GM13977 (cell line): ENCODE measurements around the gene KRTCAP3.

Experiments used
- DNase-seq: peaks from one replicate; pipeline ENCODE4 v3.0.0; 2012; ENCODE audit warnings: low spot score
- CTCF ChIP-seq: IDR thresholded peaks from 2 replicates; pipeline ENCODE4 v1.5.1; 2012; ENCODE audit warnings: mild to moderate bottlenecking, control low read depth; ENCODE audit not compliant: insufficient read depth; ENCODE audit errors: extremely low read depth, missing control alignments
- in situ Hi-C: fragments of 300-500 bp; cut with MboI; formaldehyde crosslinking; loops from one replicate; pipeline ENCODE4 v1.12.0; 2022; ENCODE audit warnings: low sequenced_read_pairs, low pct_unique_long_range_greater_than_20kb, mixed read lengths, inconsistent platforms; ENCODE audit not compliant: unreplicated experiment

The KRTCAP3 gene

GRCh38 chr2:27408601-27409320 lies 33.4 kb upstream of the KRTCAP3 start:
- no peak for TF ChIP-seq CTCF
- in situ Hi-C loops: no loop called here
- DNase-seq: peak; percentile 47

- in situ Hi-C loops: no loop called here
- peak; percentile 97 for DNase-seq
- TF ChIP-seq CTCF: no peak
Measured at GRCh38 chr2:27409321-27410073, 32.7 kb upstream of the KRTCAP3 start, which contains the start of gene PPM1G. Gene PPM1G (minus strand): TSS chr2:27409591. CDS start chr2:27409422, 169 bp downstream.

GRCh38 chr2:27412419-27413152 lies 29.6 kb upstream of the KRTCAP3 start:
- in situ Hi-C loops: no loop called here

GRCh38 chr2:27416151-27416550 lies 26.0 kb upstream of the KRTCAP3 start:
- no peak for DNase-seq
- in situ Hi-C loops: no loop called here
- no peak for TF ChIP-seq CTCF

More at GRCh38 chr2:27412419-27413152, 29.6 kb upstream of the KRTCAP3 start:
- TF ChIP-seq CTCF: no peak
- DNase-seq: no peak

- in situ Hi-C loops: no loop called here
- TF ChIP-seq CTCF: no peak
- DNase-seq: no peak
Measured at GRCh38 chr2:27420996-27421395, 21.2 kb upstream of the KRTCAP3 start.

- in situ Hi-C loops: no loop called here
- no peak for DNase-seq
- TF ChIP-seq CTCF: no peak
Measured at GRCh38 chr2:27421660-27422250, 20.4 kb upstream of the KRTCAP3 start.
